ENCODE measurements around the gene ERCC8. TPM values are rescaled to one million over a fixed set of nuclear protein-coding genes. Genes with fewer than 3 reads are reported as not detected.

ERCC8 gene
- total and polyA plus RNA-seq, 2 experiments from 2014 or later, result 21.6 to 53.9 TPM

DNA sequence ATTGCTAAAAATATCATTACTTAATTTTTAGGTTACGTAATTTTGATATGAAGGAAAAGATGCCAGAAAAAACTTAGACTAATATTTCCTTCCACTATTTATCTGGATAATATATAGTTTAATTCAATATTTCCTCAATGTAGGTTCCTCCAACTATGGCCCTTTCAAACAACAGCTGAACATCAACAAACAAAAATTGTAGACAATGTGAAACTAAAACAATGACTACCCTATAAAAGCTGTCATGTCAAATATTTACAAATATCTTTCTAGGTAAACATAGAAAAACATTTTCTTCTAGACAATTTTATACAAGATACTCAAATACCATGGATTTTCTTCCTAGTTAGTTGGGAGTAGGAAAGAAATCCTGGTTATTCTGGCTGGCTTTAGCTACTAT, 117.7 kb downstream of the ERCC8 start:
- Mint-ChIP-seq H3K27ac (no peak overlapping the region), H3K9me3 (no peaks in the 10 kb centered on the region), H3K4me1 (no peaks in the 10 kb centered on the region), H3K4me3 (no peak overlapping the region), H3K27me3 (ENCODE audit: insufficient read depth, low read depth, poor library complexity) (no peaks in the 10 kb centered on the region), H3K36me3 (ENCODE audit: low read depth) (no peaks in the 10 kb centered on the region)
- Histone ChIP-seq H3K36me3 (ENCODE audit: insufficient read depth) (no peaks in the 10 kb centered on the region), H3K4me3 (no peak overlapping the region), H3K27ac (ENCODE audit: low read depth) (no peak overlapping the region), H2AFZ (no peak overlapping the region), H3K4me2 (no peak overlapping the region), H3K27me3 (ENCODE audit: insufficient read depth) (no peaks in the 10 kb centered on the region), H3F3A (replicated peaks; ENCODE audit: low read depth) (no peaks in the 10 kb centered on the region), H4K20me1 (replicated peaks; ENCODE audit: insufficient read depth) (0 out of 2 replicates have a peak, but pooled peaks cover 4% of the 10 kb centered on the region), H3K79me2 (replicated peaks; ENCODE audit: insufficient read depth) (no peaks in the 10 kb centered on the region; the same call in 1 of the 2 replicates), H3K4me1 (ENCODE audit: insufficient read depth) (no peaks in the 10 kb centered on the region), H3K9me2 (ENCODE audit: insufficient read depth) (no peaks in the 10 kb centered on the region; the same call in 1 of the 2 replicates)
- no peak for ATAC-seq
- no peak for DNase-seq (ENCODE audit: low spot score)
- TF ChIP-seq, protein P1, sequence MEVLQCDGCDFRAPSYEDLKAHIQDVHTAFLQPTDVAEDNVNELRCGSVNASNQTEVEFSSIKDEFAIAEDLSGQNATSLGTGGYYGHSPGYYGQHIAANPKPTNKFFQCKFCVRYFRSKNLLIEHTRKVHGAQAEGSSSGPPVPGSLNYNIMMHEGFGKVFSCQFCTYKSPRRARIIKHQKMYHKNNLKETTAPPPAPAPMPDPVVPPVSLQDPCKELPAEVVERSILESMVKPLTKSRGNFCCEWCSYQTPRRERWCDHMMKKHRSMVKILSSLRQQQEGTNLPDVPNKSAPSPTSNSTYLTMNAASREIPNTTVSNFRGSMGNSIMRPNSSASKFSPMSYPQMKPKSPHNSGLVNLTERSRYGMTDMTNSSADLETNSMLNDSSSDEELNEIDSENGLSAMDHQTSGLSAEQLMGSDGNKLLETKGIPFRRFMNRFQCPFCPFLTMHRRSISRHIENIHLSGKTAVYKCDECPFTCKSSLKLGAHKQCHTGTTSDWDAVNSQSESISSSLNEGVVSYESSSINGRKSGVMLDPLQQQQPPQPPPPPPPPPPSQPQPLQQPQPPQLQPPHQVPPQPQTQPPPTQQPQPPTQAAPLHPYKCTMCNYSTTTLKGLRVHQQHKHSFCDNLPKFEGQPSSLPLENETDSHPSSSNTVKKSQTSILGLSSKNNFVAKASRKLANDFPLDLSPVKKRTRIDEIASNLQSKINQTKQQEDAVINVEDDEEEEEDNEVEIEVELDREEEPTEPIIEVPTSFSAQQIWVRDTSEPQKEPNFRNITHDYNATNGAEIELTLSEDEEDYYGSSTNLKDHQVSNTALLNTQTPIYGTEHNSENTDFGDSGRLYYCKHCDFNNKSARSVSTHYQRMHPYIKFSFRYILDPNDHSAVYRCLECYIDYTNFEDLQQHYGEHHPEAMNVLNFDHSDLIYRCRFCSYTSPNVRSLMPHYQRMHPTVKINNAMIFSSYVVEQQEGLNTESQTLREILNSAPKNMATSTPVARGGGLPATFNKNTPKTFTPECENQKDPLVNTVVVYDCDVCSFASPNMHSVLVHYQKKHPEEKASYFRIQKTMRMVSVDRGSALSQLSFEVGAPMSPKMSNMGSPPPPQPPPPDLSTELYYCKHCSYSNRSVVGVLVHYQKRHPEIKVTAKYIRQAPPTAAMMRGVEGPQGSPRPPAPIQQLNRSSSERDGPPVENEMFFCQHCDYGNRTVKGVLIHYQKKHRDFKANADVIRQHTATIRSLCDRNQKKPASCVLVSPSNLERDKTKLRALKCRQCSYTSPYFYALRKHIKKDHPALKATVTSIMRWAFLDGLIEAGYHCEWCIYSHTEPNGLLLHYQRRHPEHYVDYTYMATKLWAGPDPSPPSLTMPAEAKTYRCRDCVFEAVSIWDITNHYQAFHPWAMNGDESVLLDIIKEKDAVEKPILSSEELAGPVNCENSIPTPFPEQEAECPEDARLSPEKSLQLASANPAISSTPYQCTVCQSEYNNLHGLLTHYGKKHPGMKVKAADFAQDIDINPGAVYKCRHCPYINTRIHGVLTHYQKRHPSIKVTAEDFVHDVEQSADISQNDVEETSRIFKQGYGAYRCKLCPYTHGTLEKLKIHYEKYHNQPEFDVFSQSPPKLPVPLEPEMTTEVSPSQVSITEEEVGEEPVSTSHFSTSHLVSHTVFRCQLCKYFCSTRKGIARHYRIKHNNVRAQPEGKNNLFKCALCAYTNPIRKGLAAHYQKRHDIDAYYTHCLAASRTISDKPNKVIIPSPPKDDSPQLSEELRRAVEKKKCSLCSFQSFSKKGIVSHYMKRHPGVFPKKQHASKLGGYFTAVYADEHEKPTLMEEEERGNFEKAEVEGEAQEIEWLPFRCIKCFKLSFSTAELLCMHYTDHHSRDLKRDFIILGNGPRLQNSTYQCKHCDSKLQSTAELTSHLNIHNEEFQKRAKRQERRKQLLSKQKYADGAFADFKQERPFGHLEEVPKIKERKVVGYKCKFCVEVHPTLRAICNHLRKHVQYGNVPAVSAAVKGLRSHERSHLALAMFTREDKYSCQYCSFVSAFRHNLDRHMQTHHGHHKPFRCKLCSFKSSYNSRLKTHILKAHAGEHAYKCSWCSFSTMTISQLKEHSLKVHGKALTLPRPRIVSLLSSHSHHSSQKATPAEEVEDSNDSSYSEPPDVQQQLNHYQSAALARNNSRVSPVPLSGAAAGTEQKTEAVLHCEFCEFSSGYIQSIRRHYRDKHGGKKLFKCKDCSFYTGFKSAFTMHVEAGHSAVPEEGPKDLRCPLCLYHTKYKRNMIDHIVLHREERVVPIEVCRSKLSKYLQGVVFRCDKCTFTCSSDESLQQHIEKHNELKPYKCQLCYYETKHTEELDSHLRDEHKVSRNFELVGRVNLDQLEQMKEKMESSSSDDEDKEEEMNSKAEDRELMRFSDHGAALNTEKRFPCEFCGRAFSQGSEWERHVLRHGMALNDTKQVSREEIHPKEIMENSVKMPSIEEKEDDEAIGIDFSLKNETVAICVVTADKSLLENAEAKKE (CRISPR knock-in tag; IDR thresholded peaks at IDR 0.05), result no peak
- TF ChIP-seq STAT1 (IDR thresholded peaks at IDR 0.05; ENCODE audit: unreplicated experiment) (no peak), CREB1 (CRISPR knock-in tag; IDR thresholded peaks at IDR 0.05; ENCODE audit: low read depth) (no peak), ZNF114 (CRISPR knock-in tag; IDR thresholded peaks at IDR 0.05) (no peak), ETS1 (IDR thresholded peaks at IDR 0.05) (no peak), EZH2 (IDR thresholded peaks at IDR 0.05; ENCODE audit: low read depth, unreplicated experiment) (no peak), POLR2AphosphoS5 (IDR thresholded peaks at IDR 0.05; ENCODE audit: low read depth) (no peak), CTCF (conservative IDR thresholded peaks at IDR 0.05; ENCODE audit: low read depth in 2 of 2) (no peak), ZNF331 (CRISPR knock-in tag; IDR thresholded peaks at IDR 0.05; ENCODE audit: low read depth) (no peak), NANOG (IDR thresholded peaks at IDR 0.05; ENCODE audit: borderline replicate concordance) (no peak), JUNB (IDR thresholded peaks at IDR 0.05; ENCODE audit: unreplicated experiment) (no peak), EZH2phosphoT487 (IDR thresholded peaks at IDR 0.05; ENCODE audit: unreplicated experiment) (no peak)
- TF ChIP-seq, protein P2, sequence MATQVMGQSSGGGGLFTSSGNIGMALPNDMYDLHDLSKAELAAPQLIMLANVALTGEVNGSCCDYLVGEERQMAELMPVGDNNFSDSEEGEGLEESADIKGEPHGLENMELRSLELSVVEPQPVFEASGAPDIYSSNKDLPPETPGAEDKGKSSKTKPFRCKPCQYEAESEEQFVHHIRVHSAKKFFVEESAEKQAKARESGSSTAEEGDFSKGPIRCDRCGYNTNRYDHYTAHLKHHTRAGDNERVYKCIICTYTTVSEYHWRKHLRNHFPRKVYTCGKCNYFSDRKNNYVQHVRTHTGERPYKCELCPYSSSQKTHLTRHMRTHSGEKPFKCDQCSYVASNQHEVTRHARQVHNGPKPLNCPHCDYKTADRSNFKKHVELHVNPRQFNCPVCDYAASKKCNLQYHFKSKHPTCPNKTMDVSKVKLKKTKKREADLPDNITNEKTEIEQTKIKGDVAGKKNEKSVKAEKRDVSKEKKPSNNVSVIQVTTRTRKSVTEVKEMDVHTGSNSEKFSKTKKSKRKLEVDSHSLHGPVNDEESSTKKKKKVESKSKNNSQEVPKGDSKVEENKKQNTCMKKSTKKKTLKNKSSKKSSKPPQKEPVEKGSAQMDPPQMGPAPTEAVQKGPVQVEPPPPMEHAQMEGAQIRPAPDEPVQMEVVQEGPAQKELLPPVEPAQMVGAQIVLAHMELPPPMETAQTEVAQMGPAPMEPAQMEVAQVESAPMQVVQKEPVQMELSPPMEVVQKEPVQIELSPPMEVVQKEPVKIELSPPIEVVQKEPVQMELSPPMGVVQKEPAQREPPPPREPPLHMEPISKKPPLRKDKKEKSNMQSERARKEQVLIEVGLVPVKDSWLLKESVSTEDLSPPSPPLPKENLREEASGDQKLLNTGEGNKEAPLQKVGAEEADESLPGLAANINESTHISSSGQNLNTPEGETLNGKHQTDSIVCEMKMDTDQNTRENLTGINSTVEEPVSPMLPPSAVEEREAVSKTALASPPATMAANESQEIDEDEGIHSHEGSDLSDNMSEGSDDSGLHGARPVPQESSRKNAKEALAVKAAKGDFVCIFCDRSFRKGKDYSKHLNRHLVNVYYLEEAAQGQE (IDR thresholded peaks at IDR 0.05; ENCODE audit: unreplicated experiment), result no peak

Data from GM23338 (cell line).